ENCODE results near the gene SH2D1A. TPM values are rescaled to one million over a fixed set of nuclear protein-coding genes. Genes with fewer than 3 reads are reported as not detected.

Gene SH2D1A
- total and polyA plus RNA-seq, 4 donors, result 0.51 to 2.8 (median 0.70) TPM

- no peaks in the 10 kb centered on the region for H3K27me3 ChIP-seq (ENCODE audit: control insufficient read depth in 1 of 2, insufficient read depth in 2 of 2, low read length in 1 of 2)
- no peaks in the 10 kb centered on the region for H3K9me3 ChIP-seq (ENCODE audit: control insufficient read depth, low read length)
- DNase-seq (no peak), ATAC-seq (ENCODE audit: low FRiP score) (no peak)
- H3K27ac ChIP-seq (ENCODE audit: low read depth in 1 of 2, low read length in 2 of 2), result no peak overlapping the region
- intact Hi-C loops (cut with DNase I), result no loop called here
- H3K4me3 ChIP-seq (ENCODE audit: low read length in 2 of 2), result no peak overlapping the region
- WGBS, 2 donors, result 72 to 86% methylated on average over 15 of the region's 15 CpGs
- H3K4me1 ChIP-seq (ENCODE audit: control insufficient read depth in 1 of 2, insufficient read depth in 2 of 2, low read length in 2 of 2), result no peaks in the 10 kb centered on the region
- no peaks in the 10 kb centered on the region for H3K36me3 ChIP-seq (ENCODE audit: control insufficient read depth in 1 of 2, insufficient read depth in 2 of 2, low read length in 1 of 2)
These were observed 75.7 kb downstream of the SH2D1A start for GRCh38 chrX:124421898-124422655.

Other genes starting within 250 kb of the SH2D1A start
- not detected for gene TEX13D, start 13.9 kb upstream of the SH2D1A start, total RNA-seq
- not detected for gene TEX13D, start 13.9 kb upstream of the SH2D1A start, polyA plus RNA-seq

All from aorta (tissue), 5 donors.